AG09319 (cell line): ENCODE results near the gene SCIN.
A peak's percentile ranks its signal among the peaks of the same experiment; 100 is the strongest.
"Not testable (repeated sequence)": the region's sequence is repeated elsewhere in the genome, so short reads cannot be mapped to it uniquely, and the experiment has no call there.

Source experiments
- DNase-seq: peaks from one replicate; pipeline ENCODE4 v3.0.0-alpha.2; 2010; ENCODE audit warnings: low read depth; ENCODE audit errors: extremely low read depth
- CTCF ChIP-seq: IDR thresholded peaks from 2 replicates; pipeline ENCODE4 v1.5.1; 2011; ENCODE audit warnings: low read depth, mild to moderate bottlenecking, inconsistent platforms, low read length, moderate library complexity

The SCIN gene

GRCh38 chr7:12643001-12643643 is 72.6 kb downstream of the SCIN start:
- no peak for TF ChIP-seq CTCF
- peak; percentile 67 for DNase-seq

- TF ChIP-seq CTCF: no peak
- no peak for DNase-seq
Observed at GRCh38 chr7:12643644-12644043, 73.1 kb downstream of the SCIN start.

- DNase-seq: not testable (repeated sequence)
Observed at GRCh38 chr7:12645212-12645611, 74.7 kb downstream of the SCIN start.

- no peak for TF ChIP-seq CTCF
- no peak for DNase-seq
Observed at GRCh38 chr7:12646139-12646538, 75.6 kb downstream of the SCIN start.

GRCh38 chr7:12647364-12648219 is 77.1 kb downstream of the SCIN start:
- no peak for DNase-seq
- no peak for TF ChIP-seq CTCF

GRCh38 chr7:12648704-12649261 is 78.3 kb downstream of the SCIN start:
- no peak for TF ChIP-seq CTCF
- DNase-seq: no peak

GRCh38 chr7:12649348-12649747 is 78.8 kb downstream of the SCIN start:
- TF ChIP-seq CTCF: no peak
- DNase-seq: no peak
